GM18526 (cell line): ENCODE results near the gene JAZF1.

Experiments used
- POLR2A ChIP-seq: IDR thresholded peaks from 3 replicates; pipeline ENCODE4 v1.6.1; 2011; ENCODE audit not compliant: insufficient read length; ENCODE audit errors: extremely low read depth

The JAZF1 gene

DNA sequence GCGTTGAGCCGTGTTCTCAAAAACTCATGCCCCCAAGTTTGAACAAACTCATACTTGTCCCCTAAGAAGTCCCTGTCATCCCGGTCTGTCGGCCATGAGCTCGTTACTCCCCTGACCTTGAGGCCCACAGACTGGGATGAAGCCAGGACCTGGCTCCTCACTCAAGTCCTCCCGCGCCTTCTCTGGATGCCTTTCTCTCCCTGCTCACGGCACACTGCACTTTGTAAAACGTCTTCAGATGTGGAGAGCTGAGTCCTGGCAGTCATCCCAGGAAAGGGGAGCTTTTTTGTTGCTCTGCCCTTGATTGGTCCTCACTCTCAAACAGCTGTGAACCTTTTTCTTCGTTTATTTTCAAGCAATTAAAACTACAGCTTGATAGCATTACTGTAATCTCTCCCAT, 110.8 kb downstream of the JAZF1 start:
- no peak for TF ChIP-seq POLR2A

DNA sequence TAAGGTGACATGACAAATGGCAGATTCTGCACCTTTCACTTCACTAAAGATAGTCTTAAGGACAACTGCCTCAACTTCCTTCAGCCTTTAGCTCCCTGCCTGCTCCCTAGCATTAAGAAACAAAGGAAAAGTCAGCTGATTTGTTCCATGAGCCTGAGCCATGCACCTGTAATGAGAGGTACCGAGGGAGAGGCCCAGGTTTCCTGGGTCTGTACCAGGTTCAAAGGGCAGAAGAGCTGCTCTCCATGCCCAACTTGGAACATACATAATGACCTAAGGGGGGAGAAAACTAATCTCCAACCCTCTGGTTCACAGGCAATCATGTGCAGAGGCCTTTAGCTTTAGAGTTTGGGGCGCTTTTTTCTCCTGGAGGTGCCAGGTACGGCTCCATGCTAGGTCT, 111.2 kb downstream of the JAZF1 start:
- no peak for TF ChIP-seq POLR2A

DNA sequence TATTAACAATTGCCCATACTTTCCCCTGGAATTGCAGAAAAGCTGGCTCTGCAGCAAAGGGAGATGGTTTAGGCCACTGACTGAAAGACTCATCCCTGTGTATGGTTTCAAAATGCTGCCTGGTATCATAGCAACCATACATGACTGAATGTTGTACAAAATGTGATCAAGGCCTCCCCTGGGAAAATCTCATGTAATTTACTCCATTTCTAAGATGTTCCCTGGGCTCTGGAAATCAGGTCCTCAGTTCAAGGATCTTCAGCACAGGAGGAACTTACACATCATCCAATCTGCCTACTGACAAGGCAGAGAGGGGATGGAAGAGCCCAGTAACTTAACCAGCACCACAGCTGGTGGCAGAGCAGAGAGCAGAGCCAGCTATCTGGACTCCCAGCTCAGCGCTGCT, 111.8 kb downstream of the JAZF1 start:
- no peak for TF ChIP-seq POLR2A

DNA sequence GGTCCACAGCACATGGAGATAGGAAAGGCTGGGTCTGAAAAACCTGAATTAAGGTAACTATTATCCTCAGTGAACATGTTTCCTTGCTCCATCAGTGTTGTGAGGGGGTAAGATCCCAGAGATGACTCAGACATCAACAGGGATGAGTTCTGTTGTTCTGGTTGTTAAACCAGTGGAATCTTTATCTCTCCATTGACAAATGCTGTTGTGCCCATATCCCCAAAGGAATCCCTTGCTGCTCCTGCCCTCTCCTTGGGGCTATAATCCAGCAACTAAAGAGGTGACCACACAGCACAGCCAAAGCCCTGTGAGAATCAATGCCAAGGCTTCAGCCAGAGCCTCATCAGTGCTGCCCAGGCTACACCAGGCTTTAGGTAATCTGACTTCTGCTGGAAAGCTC, 113.4 kb downstream of the JAZF1 start:
- TF ChIP-seq POLR2A: no peak

DNA sequence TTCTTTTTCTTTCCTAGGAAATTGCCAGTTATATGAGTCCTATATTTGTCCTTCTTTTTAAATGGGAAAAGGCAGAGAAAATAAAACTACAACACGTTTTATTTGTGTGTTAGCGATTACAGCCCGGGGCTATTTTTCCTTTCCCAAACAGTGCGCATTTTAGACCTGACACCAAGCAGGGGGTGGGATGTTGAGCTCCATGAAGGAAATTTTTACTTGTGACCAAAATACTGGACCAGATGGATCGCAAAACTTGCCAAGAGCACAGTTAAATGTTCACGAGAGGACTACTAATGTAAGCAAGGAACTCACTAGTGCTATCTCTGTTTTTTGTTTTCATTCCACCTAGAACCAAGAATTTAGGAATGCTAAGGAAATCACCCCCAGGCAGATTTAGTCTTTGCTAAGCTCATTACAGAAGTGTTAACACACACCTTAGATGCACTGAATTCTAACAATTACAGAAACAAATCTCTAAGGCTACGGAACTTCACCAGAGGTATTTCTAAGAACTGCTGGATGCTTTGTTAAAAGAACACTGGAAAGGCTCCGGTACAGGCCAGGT, 114.8 kb downstream of the JAZF1 start:
- no peak for TF ChIP-seq POLR2A

DNA sequence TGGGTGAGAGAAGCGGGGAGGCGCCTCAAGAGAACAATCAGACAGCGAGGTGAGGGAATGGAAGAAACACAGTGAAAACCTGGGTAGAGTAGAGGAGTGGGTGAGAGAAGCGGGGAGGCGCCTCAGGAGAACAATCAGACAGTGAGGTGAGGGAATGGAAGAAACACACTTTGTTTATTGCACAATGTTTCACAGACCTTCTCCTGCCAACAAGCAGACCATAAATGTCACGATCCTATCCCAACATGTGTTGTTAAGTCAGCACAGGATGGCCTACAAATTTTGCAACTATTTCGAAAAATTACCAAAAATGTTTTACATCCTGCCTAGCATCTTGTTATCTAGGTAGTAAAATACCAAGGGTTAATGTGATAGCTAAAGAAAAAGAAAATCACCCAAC, 115.3 kb downstream of the JAZF1 start:
- TF ChIP-seq POLR2A: no peak

DNA sequence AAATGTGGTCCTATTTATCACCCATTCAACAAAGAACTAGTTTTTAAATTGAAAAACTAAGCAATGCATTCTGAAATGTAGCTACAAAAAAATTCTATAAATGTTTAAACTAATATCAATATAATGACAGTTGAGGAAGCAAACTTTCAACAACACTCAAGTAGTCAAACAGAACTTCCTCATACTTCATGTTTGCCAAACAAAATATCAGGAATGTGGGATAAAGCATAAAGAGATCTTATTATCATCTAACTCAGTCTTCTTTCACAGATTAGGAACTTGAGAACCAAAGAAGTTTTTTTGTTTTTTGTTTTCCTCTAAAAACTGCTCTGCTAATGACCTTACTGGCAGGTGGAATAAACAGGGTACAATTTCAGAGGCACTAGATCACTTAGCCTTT, 116.2 kb downstream of the JAZF1 start:
- no peak for TF ChIP-seq POLR2A

DNA sequence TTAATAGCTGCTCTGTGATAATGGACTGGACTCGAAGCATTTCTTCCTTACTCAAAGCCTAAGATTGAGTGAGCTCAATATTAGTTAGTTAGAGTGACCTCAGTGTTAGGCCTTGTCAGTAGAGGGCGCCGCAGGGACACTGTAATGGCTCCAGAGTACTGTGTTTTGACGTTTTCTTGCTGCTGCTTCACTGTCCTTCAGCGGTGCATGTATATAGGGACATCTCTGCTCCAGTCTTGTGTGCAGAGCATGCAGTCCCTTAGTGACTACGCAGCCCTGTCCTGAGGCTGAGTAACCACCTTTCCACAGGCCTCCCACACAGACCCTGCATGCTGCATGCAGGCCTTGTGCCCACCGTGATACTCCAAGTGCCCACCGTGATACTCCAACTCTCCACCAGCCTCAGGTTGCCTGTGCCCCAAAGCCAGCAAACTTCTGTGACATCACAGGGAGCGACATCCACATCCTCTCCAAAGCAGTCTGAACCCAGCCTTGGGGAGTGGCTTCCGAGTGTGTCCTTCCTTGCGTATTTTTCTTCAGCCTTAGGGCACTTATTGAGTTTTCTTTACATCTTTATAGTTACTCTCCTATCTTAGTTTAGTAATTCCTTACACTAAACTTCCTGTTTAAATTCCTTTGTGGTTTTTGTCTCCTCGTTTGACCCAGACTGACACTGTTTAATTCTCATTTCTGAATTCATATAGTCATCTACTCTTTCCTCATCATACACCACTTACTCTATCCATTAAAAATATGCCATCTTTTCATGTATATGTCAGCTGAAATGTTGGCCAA, 118.2 kb downstream of the JAZF1 start:
- TF ChIP-seq POLR2A: no peak

DNA sequence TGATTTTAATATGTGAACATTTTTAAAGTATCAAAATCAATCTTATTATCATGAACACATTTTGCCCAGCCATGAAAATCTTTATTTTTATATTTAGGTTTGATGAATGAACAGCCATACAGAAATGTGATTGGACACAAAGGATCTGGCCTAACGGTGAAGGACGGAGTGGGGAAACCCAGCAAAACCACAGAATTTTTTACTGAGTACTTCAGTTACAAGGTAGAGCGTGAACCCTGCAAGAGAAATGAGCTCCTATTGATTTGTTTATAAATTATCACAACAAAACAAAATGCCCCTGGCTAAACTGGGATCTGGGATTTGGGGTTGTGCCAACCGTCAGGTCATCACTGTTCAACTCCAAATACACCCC, 118.8 kb downstream of the JAZF1 start:
- no peak for TF ChIP-seq POLR2A

DNA sequence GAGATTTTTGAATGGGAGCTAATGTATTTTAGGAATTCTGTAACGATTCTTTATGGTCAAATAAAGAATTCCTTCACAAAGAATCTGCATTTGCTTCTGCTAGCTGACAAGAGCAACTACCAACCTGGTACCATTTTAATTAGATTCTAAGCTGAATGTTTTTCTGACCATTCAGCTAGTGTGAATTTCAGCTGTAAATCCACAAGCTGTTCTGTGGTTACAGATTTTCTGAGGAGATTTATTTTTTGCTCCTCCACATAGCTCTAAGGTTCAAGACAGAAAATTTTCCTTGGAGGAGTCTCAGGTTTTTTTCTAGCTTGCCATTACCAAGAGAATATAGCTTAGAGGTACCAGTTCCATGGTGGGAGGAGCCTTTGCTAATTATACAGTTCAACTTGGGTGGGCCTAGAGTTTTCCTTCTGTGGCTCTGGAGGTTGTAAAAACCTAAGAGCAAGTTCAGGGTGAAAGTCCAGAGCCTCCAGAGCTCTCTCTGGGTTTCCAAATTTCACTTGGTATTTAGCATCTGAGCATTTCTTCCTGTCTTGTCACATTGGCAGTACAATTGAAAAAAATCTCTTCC, 120.1 kb downstream of the JAZF1 start:
- TF ChIP-seq POLR2A: no peak

DNA sequence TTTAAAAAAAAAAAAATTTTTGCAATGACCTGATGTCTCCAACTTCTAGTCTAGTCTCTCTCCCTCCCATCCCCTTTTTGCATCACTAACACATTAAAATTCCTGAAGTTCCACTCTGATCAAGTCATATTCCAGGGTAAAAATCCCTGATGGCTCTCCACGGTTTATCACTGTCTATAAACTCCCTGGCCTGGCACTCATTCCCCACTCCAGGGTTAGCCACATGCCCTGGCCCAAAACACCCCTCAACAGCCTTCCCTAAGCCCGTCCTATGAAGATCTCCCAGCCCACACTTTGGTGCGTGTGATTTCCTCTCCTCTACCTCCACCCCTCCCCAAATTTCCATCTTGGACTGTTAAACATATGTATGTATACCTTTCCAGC, 125.4 kb downstream of the JAZF1 start:
- no peak for TF ChIP-seq POLR2A

DNA sequence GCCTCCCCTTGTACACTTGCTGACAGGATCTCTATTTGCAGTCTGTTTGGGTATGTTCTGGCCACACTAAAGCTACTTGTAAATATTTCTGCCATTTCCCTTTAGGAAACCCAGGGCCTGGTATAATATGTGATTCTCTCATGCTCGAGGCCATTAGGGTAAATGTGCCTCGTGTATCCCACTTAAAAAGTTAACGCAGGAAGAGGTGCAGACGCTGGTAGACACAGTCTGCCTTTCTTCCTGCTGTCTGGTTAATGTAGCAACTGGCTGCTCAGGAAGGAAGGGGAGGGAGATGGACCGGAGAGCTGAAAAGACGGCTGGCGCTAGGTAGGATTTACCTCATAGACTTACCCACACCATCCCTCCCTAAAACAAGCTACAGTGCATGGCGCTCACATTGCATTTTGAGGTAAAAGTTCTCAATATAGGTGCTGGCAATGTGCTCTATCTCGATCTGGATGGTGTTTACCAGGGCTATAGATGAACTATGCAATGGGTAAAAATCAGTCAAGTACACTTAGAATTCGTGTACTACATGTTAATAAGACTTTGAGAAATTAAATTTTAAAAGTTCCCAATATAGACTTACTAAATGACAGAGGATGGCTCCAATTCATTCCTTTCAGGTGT, 125.9 kb downstream of the JAZF1 start:
- no peak for TF ChIP-seq POLR2A

DNA sequence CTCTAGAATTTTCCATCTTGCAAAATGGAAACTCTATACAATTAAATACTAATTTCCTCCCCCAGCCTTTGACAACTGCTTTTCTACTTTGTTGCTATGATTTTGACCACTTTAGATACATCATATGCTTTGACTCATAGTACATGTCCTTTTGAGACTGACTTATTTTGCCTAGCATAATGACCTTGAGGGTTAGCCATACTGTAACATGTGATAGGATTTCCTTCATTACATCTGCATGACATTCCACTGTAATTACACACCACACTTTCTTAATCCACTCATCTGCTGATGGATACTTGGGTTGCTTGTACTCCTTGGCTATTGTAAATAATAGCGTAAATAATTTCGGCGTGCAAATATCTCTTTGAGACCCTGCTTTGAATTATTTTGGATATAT, 127.7 kb downstream of the JAZF1 start:
- TF ChIP-seq POLR2A: no peak

DNA sequence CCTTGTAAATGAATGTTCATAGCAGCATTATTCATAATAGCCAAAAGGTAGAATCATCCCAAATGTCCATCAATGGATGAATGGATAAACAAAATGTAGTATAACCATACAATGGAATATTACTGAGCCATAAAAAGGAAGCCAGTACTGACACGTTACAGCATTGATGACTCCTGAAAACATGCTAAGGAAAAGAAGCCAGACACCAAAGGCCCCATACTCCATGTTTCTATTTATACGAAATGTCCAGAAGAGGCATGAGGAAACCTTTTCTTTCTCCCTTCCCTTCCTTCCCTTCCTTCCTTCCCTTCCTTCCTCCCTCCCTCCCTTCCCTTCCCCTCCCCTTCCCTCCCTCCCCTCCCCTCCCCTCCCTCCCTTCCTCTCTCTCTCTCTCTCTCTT, 131.9 kb downstream of the JAZF1 start:
- no peak for TF ChIP-seq POLR2A

DNA sequence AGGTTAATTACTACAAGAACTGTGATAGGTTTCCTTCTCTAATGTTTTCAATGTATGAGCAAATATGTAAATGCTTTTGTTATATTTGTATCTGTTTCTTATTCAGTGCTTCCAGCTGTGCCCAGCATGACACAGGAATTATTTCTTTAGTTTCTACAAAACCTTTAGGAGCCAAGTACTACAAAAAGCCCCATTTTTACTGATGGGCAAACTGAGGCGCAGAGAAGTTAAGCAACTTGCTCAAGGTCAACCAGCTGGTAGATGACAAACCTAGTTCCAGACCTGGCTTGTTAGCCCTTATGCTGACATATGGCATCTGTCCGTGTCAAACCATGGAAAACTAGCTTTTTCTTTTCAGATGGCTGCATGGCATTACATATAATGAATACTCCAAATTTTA, 134.6 kb downstream of the JAZF1 start:
- TF ChIP-seq POLR2A: no peak

DNA sequence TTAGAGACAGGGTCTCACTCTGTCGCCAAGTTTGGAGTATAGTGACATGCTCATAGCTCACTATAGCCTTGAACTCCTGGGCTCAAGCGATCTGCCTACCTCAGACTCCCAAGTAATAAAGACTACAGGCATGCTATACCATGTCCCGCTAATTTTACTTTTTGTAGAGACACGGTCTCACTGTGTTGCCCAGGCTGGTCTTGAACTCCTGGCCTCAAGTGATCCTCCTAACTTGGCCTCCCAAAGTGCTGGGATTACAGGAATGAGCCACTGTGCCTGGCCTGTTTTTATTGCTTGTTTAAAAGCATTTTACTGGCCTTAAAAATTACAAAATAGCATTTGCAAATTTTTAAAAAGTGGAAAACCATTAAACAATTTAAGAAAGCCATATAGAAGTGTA, 135.0 kb downstream of the JAZF1 start:
- no peak for TF ChIP-seq POLR2A
